CD4-positive, alpha-beta T cell (primary cell): ENCODE results near the gene KCNA2. TPM values are rescaled to one million over a fixed set of nuclear protein-coding genes. Genes with fewer than 3 reads are reported as not detected.

Source experiments
- ATAC-seq: fragments of 200-7000 bp; cut with Tn5 transposase; one replicate; pipeline ENCODE4 v1.10.0; 2022; ENCODE audit warnings: mild to moderate bottlenecking; ENCODE audit not compliant: poor library complexity
- CTCF ChIA-PET: fragments of 350-600 bp; sonication (Branson Sonifier 250); formaldehyde crosslinking; loops from one replicate; lab custom pipeline; 2021; ENCODE audit warnings: antibody characterized with exemption, inconsistent platforms; lab: Charles Lee
- POLR2A ChIA-PET: fragments of 350-600 bp; sonication (Branson Sonifier 250); formaldehyde crosslinking; loops from one replicate; lab custom pipeline; 2021; ENCODE audit warnings: antibody characterized with exemption, inconsistent platforms; lab: Charles Lee
- DNase-seq, 14 experiments: peaks; one replicate each; pipeline ENCODE4 v3.0.0-alpha.2; 2013 to 2020; ENCODE audit warnings: mixed read lengths in 2 of 14
- H3K27ac ChIP-seq, 2 donors: one replicate each; pipeline versions ENCODE4 v1.5.1 to v1.7.0; 2013; ENCODE audit warnings: low read length in 2 of 2, low read depth in 1 of 2, mild to moderate bottlenecking in 1 of 2
- H3K27me3 ChIP-seq, 2 experiments: 1 replicate in 1 of 2; 2 replicates in 1 of 2; pipeline versions ENCODE4 v1.6.1 to v1.7.0; 2013; ENCODE audit warnings: low read length in 2 of 2, control low read depth in 1 of 2, mild to moderate bottlenecking in 1 of 2, moderate library complexity in 1 of 2; ENCODE audit not compliant: insufficient read depth in 2 of 2, control insufficient read depth in 1 of 2
- H3K36me3 ChIP-seq: one replicate; pipeline ENCODE4 v1.6.1; 2013; ENCODE audit warnings: low read length, control low read depth; ENCODE audit not compliant: insufficient read depth
- H3K4me1 ChIP-seq: one replicate; pipeline ENCODE4 v1.6.1; 2013; ENCODE audit warnings: low read length, control low read depth; ENCODE audit not compliant: insufficient read depth
- H3K4me3 ChIP-seq: one replicate; pipeline ENCODE4 v1.5.1; 2013; ENCODE audit warnings: mild to moderate bottlenecking, low read length, moderate library complexity
- H3K9me3 ChIP-seq, 2 experiments: 1 replicate in 1 of 2; 2 replicates in 1 of 2; pipeline versions ENCODE4 v1.6.1 to v1.7.0; 2013; ENCODE audit warnings: low read length in 2 of 2, mild to moderate bottlenecking in 2 of 2, control low read depth in 1 of 2, moderate library complexity in 1 of 2; ENCODE audit not compliant: control insufficient read depth in 1 of 2, insufficient read depth in 1 of 2
- H3K27ac Mint-ChIP-seq: one replicate; pipeline ENCODE4 v1.8.0; 2020; ENCODE audit warnings: mixed read lengths
- H3K27me3 Mint-ChIP-seq: one replicate; pipeline ENCODE4 v1.8.0; 2021; ENCODE audit warnings: mixed read lengths
- H3K36me3 Mint-ChIP-seq: one replicate; pipeline ENCODE4 v1.8.0; 2021; ENCODE audit warnings: low read depth, mixed read lengths
- H3K4me1 Mint-ChIP-seq: one replicate; pipeline ENCODE4 v1.8.0; 2021; ENCODE audit warnings: low read depth, mixed read lengths
- H3K4me3 Mint-ChIP-seq: one replicate; pipeline ENCODE4 v1.8.0; 2020; ENCODE audit warnings: mild to moderate bottlenecking, mixed read lengths
- H3K9me3 Mint-ChIP-seq: one replicate; pipeline ENCODE4 v1.8.0; 2020; ENCODE audit warnings: mixed read lengths
- CTCF ChIP-seq: fragments of 200-600 bp; IDR thresholded peaks from one replicate; pipeline ENCODE4 v1.8.0; 2022; ENCODE audit warnings: antibody characterized with exemption, mild to moderate bottlenecking
- intact Hi-C, 2 experiments: fragments of 100-400 bp; cut with DNase I in 1 of 2; cut with micrococcal nuclease in 1 of 2; formaldehyde crosslinking; loops; one replicate each; pipeline versions ENCODE4 v1.15.1 to v1.9.0; 2023 to 2025; cut with DNase I, micrococcal nuclease
- total RNA-seq, 174 experiments: library from RNA in 2 of 174; stranded (reverse) in 2 of 174; gene quantifications; one replicate each; pipeline ENCODE4 v1.2.3 and lab custom pipeline; 2021 to 2026

KCNA2 gene
- total RNA-seq, 2 experiments from 2014 or later: 0.78 to 0.88 TPM

- Mint-ChIP-seq H3K36me3 (no peaks in the 10 kb centered on the region), H3K27ac (no peak overlapping the region), H3K27me3 (peaks cover 20% of the 10 kb centered on the region), H3K4me1 (no peaks in the 10 kb centered on the region), H3K9me3 (no peaks in the 10 kb centered on the region), H3K4me3 (no peak overlapping the region)
- peaks cover 0 to 9% of the 10 kb centered on the region in 2 experiments for H3K9me3 ChIP-seq
- no peak overlapping the region for H3K27ac ChIP-seq
- H3K36me3 ChIP-seq: no peaks in the 10 kb centered on the region
- intact Hi-C loops: no loop called here
- no peaks in the 10 kb centered on the region for H3K4me1 ChIP-seq
- H3K4me3 ChIP-seq: no peak overlapping the region
- CTCF ChIA-PET: no interaction called here
- DNase-seq (no peak), ATAC-seq (no peak)
- TF ChIP-seq CTCF: no peak
- peaks cover 12% of the 10 kb centered on the region in 2 experiments for H3K27me3 ChIP-seq
- POLR2A ChIA-PET: no interaction called here
These were observed 23.8 kb downstream of the KCNA2 start for GRCh38 chr1:110582378-110582777.

- DNase-seq (no peak), ATAC-seq (no peak)
- ChIA-PET CTCF (interaction anchor here (0.9 kb wide), 1 partner anchor 128 kb away, joined by 4 read pairs; no protein-coding TSS in a partner anchor), POLR2A (no interaction called here)
- Mint-ChIP-seq H3K27ac (no peak overlapping the region), H3K4me1 (no peaks in the 10 kb centered on the region), H3K9me3 (no peaks in the 10 kb centered on the region), H3K36me3 (no peaks in the 10 kb centered on the region), H3K4me3 (no peak overlapping the region), H3K27me3 (peaks cover 18% of the 10 kb centered on the region)
- Histone ChIP-seq H3K27me3 (peaks cover 10 to 12% of the 10 kb centered on the region in 2 experiments), H3K9me3 (peaks cover 0 to 9% of the 10 kb centered on the region in 2 experiments), H3K4me3 (no peak overlapping the region), H3K27ac (no peak overlapping the region), H3K4me1 (no peaks in the 10 kb centered on the region), H3K36me3 (no peaks in the 10 kb centered on the region)
- intact Hi-C loops: no loop called here
- TF ChIP-seq CTCF: no peak
These were observed 24.4 kb downstream of the KCNA2 start for GRCh38 chr1:110581682-110582145.

GRCh38 chr1:110580244-110580643 lies 25.9 kb downstream of the KCNA2 start:
- Mint-ChIP-seq H3K27me3 (peaks cover 18% of the 10 kb centered on the region), H3K36me3 (no peaks in the 10 kb centered on the region), H3K4me1 (no peaks in the 10 kb centered on the region), H3K9me3 (no peaks in the 10 kb centered on the region), H3K4me3 (no peak overlapping the region), H3K27ac (no peak overlapping the region)
- Histone ChIP-seq H3K4me3 (no peak overlapping the region), H3K27ac (no peak overlapping the region), H3K9me3 (peaks cover 0 to 9% of the 10 kb centered on the region in 2 experiments), H3K4me1 (no peaks in the 10 kb centered on the region), H3K27me3 (peaks cover 6 to 12% of the 10 kb centered on the region in 2 experiments), H3K36me3 (no peaks in the 10 kb centered on the region)
- ATAC-seq (no peak), DNase-seq (no peak)
- CTCF ChIA-PET: no interaction called here
- POLR2A ChIA-PET: no interaction called here
- intact Hi-C loops: no loop called here
- TF ChIP-seq CTCF: no peak
